Endothelial cell of umbilical vein (primary cell): Measurements from ENCODE around the gene KLHL10.

Source experiments
- EZH2 ChIP-seq: IDR thresholded peaks from 2 replicates; pipeline ENCODE4 v1.6.1; 2012; ENCODE audit warnings: borderline replicate concordance, low read depth, mild to moderate bottlenecking, moderate library complexity, low read length, inconsistent platforms; ENCODE audit not compliant: severe bottlenecking
- MAX ChIP-seq: IDR thresholded peaks from 2 replicates; pipeline ENCODE4 v1.6.1; 2011; ENCODE audit not compliant: insufficient read depth, insufficient read length
- MYC ChIP-seq: IDR thresholded peaks from one replicate; pipeline ENCODE4 v1.6.1; 2011; ENCODE audit warnings: mild to moderate bottlenecking, low read depth, low read length
- POLR2A ChIP-seq: IDR thresholded peaks from 2 replicates; pipeline ENCODE4 v1.6.1; 2012; ENCODE audit warnings: low read depth, mild to moderate bottlenecking, control low read depth, low read length
- TF ChIP-seq, protein P1 (sequence below), 2 donors: IDR thresholded peaks; 1 replicate in 1 of 2; 2 replicates in 1 of 2; pipeline ENCODE4 v1.5.1; 2011; ENCODE audit warnings: low read length in 2 of 2, mild to moderate bottlenecking in 2 of 2, moderate library complexity in 2 of 2, control low read depth in 1 of 2, inconsistent platforms in 1 of 2, low read depth in 1 of 2; ENCODE audit not compliant: insufficient read depth in 1 of 2; ENCODE audit errors: extremely low read depth in 1 of 2

GRCh38 chr17:41880130-41880529, 42.5 kb downstream of the KLHL10 start:
- TF ChIP-seq EZH2 (no peak), POLR2A (no peak), MYC (no peak), MAX (no peak)
- TF ChIP-seq, protein P1, sequence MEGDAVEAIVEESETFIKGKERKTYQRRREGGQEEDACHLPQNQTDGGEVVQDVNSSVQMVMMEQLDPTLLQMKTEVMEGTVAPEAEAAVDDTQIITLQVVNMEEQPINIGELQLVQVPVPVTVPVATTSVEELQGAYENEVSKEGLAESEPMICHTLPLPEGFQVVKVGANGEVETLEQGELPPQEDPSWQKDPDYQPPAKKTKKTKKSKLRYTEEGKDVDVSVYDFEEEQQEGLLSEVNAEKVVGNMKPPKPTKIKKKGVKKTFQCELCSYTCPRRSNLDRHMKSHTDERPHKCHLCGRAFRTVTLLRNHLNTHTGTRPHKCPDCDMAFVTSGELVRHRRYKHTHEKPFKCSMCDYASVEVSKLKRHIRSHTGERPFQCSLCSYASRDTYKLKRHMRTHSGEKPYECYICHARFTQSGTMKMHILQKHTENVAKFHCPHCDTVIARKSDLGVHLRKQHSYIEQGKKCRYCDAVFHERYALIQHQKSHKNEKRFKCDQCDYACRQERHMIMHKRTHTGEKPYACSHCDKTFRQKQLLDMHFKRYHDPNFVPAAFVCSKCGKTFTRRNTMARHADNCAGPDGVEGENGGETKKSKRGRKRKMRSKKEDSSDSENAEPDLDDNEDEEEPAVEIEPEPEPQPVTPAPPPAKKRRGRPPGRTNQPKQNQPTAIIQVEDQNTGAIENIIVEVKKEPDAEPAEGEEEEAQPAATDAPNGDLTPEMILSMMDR (IDR thresholded peaks at IDR 0.05; ENCODE audit: extremely low read depth in 1 of 2, insufficient read depth in 1 of 2, low read depth in 1 of 2, low read length in 2 of 2), result no peak
